Activated gamma-delta T cell treated with anti-CD3 and anti-CD28 coated beads, Interleukin-2, amount 50 U/mL, for 16 hours (primary cell): ENCODE results near the gene MRPS18B.

Experiments used
- DNase-seq: peaks from one replicate; pipeline ENCODE4 v3.0.0-alpha.2; 2020; ENCODE audit warnings: low read depth

The MRPS18B gene

GRCh38 chr6:30603961-30604360, 13.7 kb upstream of the MRPS18B start:
- no peak for DNase-seq

- DNase-seq = no peak
These were observed 7.6 kb upstream of the MRPS18B start for GRCh38 chr6:30610065-30610464.

GRCh38 chr6:30611150-30611855, 6.3 kb upstream of the MRPS18B start:
- no peak for DNase-seq

DNA sequence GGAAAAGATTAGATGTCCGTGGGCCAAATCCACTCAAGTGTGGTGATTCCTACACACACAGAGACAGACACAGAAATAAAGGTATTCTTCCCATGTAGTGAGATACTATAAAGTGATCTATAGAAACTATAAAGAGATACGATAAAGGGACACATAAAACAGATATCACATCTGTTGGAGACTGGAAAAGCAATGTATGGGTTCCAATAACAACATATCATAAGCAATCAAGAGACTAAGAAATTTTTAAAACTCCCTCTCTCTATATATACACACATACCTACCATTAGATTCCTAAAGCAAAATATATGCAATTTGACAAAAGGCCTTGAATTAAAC, 5.8 kb upstream of the MRPS18B start:
- DNase-seq = no peak

DNA sequence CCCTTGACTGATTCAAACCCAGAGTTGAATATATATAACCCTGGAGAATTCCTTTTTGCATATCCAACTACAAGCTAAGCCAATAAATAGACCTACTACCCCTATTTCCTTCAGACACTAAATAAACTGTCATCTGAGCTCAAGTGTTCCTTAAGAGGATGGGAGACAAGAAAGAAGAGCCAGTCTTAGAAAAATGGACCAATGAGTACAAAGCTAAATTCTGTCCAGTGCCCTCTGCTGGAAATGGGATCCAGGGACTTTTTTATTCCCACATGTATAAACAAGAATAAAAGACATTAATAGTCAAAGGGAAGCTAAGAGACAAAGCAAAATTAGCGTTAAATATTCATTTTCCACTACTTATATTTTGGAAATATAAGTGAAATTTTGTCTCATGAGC, 5.4 kb upstream of the MRPS18B start:
- no peak for DNase-seq

GRCh38 chr6:30612687-30613248, 4.9 kb upstream of the MRPS18B start:
- no peak for DNase-seq

DNA sequence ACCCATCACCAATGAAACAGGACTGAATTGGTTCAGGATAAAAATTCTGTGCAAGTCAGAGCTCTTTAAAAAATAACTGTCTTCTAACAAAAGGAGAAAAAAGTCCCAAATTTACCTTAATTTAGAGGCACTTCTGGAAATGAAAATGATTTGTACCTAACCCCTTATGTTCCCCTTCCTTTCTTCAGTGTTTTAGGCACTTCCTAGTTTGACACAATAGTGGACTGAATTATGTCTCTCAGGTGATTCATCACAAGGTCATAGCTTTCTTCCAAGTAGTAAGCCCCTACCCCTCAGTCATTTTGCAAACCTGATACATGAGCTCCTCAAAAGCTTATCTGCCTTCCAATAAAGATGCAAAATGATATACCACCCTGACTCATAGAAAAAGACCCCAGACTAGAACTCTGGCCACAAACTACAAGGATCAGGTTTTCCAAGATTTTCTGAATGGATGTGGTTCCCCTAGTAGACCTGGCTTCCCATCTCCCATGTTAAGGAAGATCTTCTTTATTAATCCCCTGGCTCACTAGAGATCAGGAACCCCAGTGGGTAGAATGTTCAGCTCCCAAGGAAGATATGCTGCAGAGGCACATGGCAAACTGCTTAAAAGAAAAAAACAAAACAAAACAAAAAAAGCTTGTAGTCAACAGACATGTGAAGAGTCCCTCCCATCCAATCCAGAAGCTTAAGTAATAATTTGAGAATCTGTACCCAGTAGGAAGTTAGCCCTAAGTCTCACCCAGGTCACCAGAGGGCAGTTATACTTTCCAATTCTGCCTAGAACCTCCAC, 4.2 kb upstream of the MRPS18B start:
- no peak for DNase-seq

- no peak for DNase-seq
These were observed 3.4 kb upstream of the MRPS18B start for GRCh38 chr6:30614044-30614842.

DNA sequence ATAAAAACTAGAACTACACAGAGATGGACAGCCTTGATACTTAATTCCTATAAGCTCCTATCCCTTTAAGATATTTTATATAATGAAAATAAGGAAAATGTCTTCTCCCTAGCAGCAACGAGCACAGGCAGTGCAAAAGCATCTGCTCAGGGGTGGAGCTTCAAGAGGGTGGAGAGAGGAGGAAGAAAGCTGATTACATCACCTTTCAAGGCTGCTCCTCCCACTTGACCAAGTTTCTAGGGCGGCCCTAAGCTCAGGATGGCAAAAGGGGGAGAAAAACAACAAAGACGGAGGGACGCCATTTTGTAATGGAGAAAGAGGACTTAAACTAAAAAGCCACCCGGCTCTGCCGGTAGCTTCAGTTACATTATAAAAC, 2.8 kb upstream of the MRPS18B start:
- DNase-seq = peak; percentile 83

GRCh38 chr6:30615219-30615957, 2.3 kb upstream of the MRPS18B start:
- DNase-seq = no peak

GRCh38 chr6:30615958-30616810, 1.5 kb upstream of the MRPS18B start:
- DNase-seq = no peak

- DNase-seq = peak; percentile 97
These were observed 652 bp upstream of the MRPS18B start, which contains the start of gene PPP1R10 for GRCh38 chr6:30616811-30617564. Gene PPP1R10, minus strand, starts transcription at chr6:30617243. Its CDS starts 7,299 bp downstream, at chr6:30609944.

GRCh38 chr6:30618270-30618797, 694 bp downstream of the MRPS18B start:
- DNase-seq = no peak

- DNase-seq = no peak
These were observed 1.9 kb downstream of the MRPS18B start for GRCh38 chr6:30619561-30619960.

DNA sequence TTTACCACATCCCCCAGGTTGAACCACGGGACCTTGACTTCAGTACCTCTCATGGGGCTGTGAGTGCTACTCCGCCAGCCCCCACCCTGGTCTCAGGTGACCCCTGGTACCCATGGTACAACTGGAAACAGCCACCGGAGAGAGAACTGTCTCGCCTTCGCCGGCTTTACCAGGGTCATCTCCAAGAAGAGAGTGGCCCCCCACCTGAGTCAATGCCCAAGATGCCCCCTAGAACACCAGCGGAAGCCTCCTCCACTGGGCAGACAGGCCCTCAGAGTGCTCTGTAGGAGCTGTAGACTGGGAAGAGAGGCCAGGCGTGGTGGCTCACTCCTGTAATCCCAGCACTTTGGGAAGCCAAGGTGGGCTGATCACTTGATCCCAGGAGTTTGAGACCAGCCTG, 7.9 kb downstream of the MRPS18B start:
- DNase-seq = no peak

DNA sequence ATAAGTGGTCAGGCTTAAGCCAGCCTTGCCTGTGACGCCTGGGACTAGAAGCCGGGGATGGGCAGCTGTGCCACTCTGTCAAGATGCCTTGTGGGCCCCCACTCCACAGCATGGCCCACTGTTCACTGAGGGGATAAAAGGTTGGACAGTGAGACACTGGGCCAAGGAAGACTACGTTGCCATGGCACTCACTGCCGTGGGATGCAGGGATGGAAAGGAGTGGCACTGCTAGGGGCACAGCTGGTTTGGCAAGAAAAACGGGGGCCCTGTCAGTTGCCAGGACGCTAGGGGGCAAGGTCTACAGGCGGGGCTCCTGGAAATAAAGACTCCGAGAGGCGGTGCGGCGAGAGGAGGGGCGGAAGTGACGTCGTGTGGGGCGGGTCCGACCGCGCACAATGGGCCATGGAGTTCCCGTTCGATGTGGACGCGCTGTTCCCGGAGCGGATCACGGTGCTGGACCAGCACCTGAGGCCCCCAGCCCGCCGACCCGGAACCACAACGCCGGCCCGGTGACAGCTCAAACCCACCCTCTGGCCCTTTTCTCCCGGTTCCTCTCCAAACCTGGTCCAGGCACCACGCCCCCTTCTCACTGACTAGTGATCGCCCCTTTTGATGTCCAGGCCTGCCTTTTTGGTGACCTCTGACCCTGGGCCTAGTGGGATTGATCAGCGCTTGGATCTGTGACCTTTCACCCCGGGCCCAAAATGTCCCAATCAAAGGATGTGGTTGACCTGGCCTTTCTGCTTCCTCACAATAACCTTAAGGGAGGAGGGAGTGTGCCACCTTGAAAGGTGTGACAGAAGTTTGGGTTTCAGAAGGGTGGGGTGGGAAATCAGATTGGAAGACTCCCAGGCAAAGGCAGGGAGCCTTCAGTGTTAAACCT, 9.1 kb downstream of the MRPS18B start, which contains the start of gene ATAT1:
Gene ATAT1, plus strand, starts transcription at position 391 of the 883 bp plus-strand sequence.
- DNase-seq = peak; percentile 87

DNA sequence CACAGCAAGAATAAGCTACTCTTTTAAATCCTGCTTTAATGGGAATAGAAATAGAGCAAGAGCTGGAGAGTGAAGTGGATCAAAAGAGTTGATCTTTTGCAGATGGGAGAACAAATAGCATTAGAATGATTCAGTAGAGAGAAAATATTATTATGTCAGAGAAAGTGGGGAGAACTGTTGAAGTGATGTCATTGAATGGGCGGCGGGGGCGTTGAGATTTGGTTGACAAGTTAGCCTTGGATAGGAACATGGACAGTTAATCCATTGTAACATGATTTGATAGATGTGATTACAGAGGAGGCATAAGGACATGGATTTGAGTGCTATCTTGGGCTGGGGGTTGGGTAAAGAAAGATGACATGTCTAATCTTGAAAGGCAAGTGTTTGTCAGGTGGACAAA, 18.2 kb downstream of the MRPS18B start:
- DNase-seq = no peak

GRCh38 chr6:30640481-30640880, 22.8 kb downstream of the MRPS18B start:
- no peak for DNase-seq

DNA sequence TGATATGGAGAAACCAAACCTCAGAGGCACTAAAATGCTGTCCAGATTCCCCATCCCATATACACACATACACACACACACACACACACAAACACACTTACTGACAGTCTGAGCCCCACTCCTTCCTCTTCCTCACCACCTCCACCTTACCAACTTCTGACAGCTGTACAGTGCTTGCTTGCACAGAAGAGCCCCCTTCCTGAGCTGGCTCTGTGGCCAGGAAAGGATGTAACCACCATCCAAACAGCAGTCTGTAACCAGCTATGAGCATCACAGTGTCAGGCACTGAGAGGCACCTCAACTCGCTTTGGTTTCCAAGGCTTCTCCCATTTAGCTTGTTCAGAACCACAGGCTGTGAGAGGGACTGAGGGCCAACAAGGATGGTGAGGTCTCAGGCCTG, 23.4 kb downstream of the MRPS18B start:
- DNase-seq = no peak
